HUES64 (cell line): ENCODE measurements around the gene THSD4.

Experiments
- H3K27ac ChIP-seq: 2 replicates; pipeline ENCODE4 v1.7.0; 2013; ENCODE audit warnings: low read depth, low read length, inconsistent platforms
- H3K27me3 ChIP-seq: 2 replicates; pipeline ENCODE4 v1.6.1; 2013; ENCODE audit warnings: mild to moderate bottlenecking, low read length; ENCODE audit not compliant: insufficient read depth
- H3K36me3 ChIP-seq: 2 replicates; pipeline ENCODE4 v1.6.1; 2013; ENCODE audit warnings: mild to moderate bottlenecking, low read length; ENCODE audit not compliant: insufficient read depth
- H3K4me1 ChIP-seq: 2 replicates; pipeline ENCODE4 v1.6.1; 2013; ENCODE audit warnings: mild to moderate bottlenecking, low read length, moderate library complexity; ENCODE audit not compliant: insufficient read depth
- H3K4me3 ChIP-seq: 2 replicates; pipeline ENCODE4 v1.5.1; 2013; ENCODE audit warnings: mild to moderate bottlenecking, low read length, moderate library complexity
- H3K9ac ChIP-seq: 2 replicates; pipeline ENCODE4 v1.6.1; 2013; ENCODE audit warnings: mild to moderate bottlenecking, low read depth, low read length
- H3K9me3 ChIP-seq: 2 replicates; pipeline ENCODE4 v1.6.1; 2013; ENCODE audit warnings: low read depth, low read length; ENCODE audit not compliant: insufficient read depth
- WGBS: fragments of 150-250, 120-280 bp; methylation state at CpG from one replicate; pipeline ENCODE4 v1.1.7; 2013; ENCODE audit warnings: missing lambda C conversion rate; 5-methylcytosine and 5-hydroxymethylcytosine counted together

The THSD4 gene

GRCh38 chr15:71739355-71739754, 624.1 kb downstream of the THSD4 start:
- H3K27ac ChIP-seq: no peak overlapping the region
- H3K9me3 ChIP-seq: no peaks in the 10 kb centered on the region
- H3K4me3 ChIP-seq: no peak overlapping the region
- peaks cover 10% of the 10 kb centered on the region; the same call in 1 of the 2 replicates for H3K27me3 ChIP-seq
- WGBS: 100% methylated on average over 1 of the region's 1 CpG
- H3K4me1 ChIP-seq: no peaks in the 10 kb centered on the region
- H3K9ac ChIP-seq: no peak overlapping the region
- H3K36me3 ChIP-seq: no peaks in the 10 kb centered on the region

GRCh38 chr15:71742964-71743363, 627.7 kb downstream of the THSD4 start:
- Histone ChIP-seq H3K9ac (no peak overlapping the region), H3K36me3 (no peaks in the 10 kb centered on the region), H3K4me1 (no peaks in the 10 kb centered on the region), H3K27me3 (no peaks in the 10 kb centered on the region), H3K4me3 (no peak overlapping the region), H3K27ac (no peak overlapping the region), H3K9me3 (no peaks in the 10 kb centered on the region)
- 92% methylated on average over 5 of the region's 5 CpGs for WGBS

- WGBS: 59% methylated on average over 4 of the region's 6 CpGs
- no peaks in the 10 kb centered on the region for H3K27me3 ChIP-seq
- H3K4me3 ChIP-seq: no peak overlapping the region
- H3K9ac ChIP-seq: no peak overlapping the region
- H3K4me1 ChIP-seq: no peaks in the 10 kb centered on the region
- no peak overlapping the region for H3K27ac ChIP-seq
- H3K9me3 ChIP-seq: no peaks in the 10 kb centered on the region
- no peaks in the 10 kb centered on the region for H3K36me3 ChIP-seq
Observed at GRCh38 chr15:71743861-71744382, 628.7 kb downstream of the THSD4 start.

GRCh38 chr15:71746719-71747118, 631.4 kb downstream of the THSD4 start:
- no peaks in the 10 kb centered on the region for H3K27me3 ChIP-seq
- no peak overlapping the region for H3K9ac ChIP-seq
- H3K4me3 ChIP-seq: no peak overlapping the region
- WGBS: 95% methylated on average over 17 of the region's 17 CpGs
- H3K27ac ChIP-seq: no peak overlapping the region
- no peaks in the 10 kb centered on the region for H3K4me1 ChIP-seq
- H3K36me3 ChIP-seq: no peaks in the 10 kb centered on the region
- no peaks in the 10 kb centered on the region for H3K9me3 ChIP-seq

- H3K36me3 ChIP-seq: no peaks in the 10 kb centered on the region
- no peak overlapping the region for H3K27ac ChIP-seq
- 95% methylated on average over 12 of the region's 12 CpGs for WGBS
- no peak overlapping the region for H3K9ac ChIP-seq
- H3K9me3 ChIP-seq: no peaks in the 10 kb centered on the region
- no peaks in the 10 kb centered on the region for H3K4me1 ChIP-seq
- H3K27me3 ChIP-seq: no peaks in the 10 kb centered on the region
- H3K4me3 ChIP-seq: no peak overlapping the region
Observed at GRCh38 chr15:71747128-71748083, 632.1 kb downstream of the THSD4 start.

- no peak overlapping the region for H3K27ac ChIP-seq
- H3K4me1 ChIP-seq: no peaks in the 10 kb centered on the region
- 92% methylated on average over 15 of the region's 16 CpGs for WGBS
- H3K9ac ChIP-seq: no peak overlapping the region
- no peak overlapping the region for H3K4me3 ChIP-seq
- no peaks in the 10 kb centered on the region for H3K9me3 ChIP-seq
- H3K36me3 ChIP-seq: no peaks in the 10 kb centered on the region
- no peaks in the 10 kb centered on the region for H3K27me3 ChIP-seq
Observed at GRCh38 chr15:71748293-71748718, 633.0 kb downstream of the THSD4 start.

- H3K27me3 ChIP-seq: no peaks in the 10 kb centered on the region
- no peaks in the 10 kb centered on the region for H3K4me1 ChIP-seq
- 95% methylated on average over 13 of the region's 14 CpGs for WGBS
- H3K4me3 ChIP-seq: no peak overlapping the region
- no peak overlapping the region for H3K27ac ChIP-seq
- H3K36me3 ChIP-seq: no peaks in the 10 kb centered on the region
- H3K9me3 ChIP-seq: no peaks in the 10 kb centered on the region
- no peak overlapping the region for H3K9ac ChIP-seq
Observed at GRCh38 chr15:71749500-71749899, 634.2 kb downstream of the THSD4 start.

- Histone ChIP-seq H3K27me3 (no peaks in the 10 kb centered on the region), H3K4me3 (no peak overlapping the region), H3K9me3 (no peaks in the 10 kb centered on the region), H3K4me1 (no peaks in the 10 kb centered on the region), H3K36me3 (no peaks in the 10 kb centered on the region), H3K27ac (no peak overlapping the region), H3K9ac (no peak overlapping the region)
- WGBS: 99% methylated on average over 4 of the region's 4 CpGs
Observed at GRCh38 chr15:71752128-71752527, 636.9 kb downstream of the THSD4 start.

- no peak overlapping the region for H3K9ac ChIP-seq
- H3K27me3 ChIP-seq: no peaks in the 10 kb centered on the region
- H3K4me3 ChIP-seq: no peak overlapping the region
- WGBS: 77% methylated on average over 11 of the region's 11 CpGs
- H3K36me3 ChIP-seq: no peaks in the 10 kb centered on the region
- no peaks in the 10 kb centered on the region for H3K4me1 ChIP-seq
- no peaks in the 10 kb centered on the region for H3K9me3 ChIP-seq
- no peak overlapping the region for H3K27ac ChIP-seq
Observed at GRCh38 chr15:71752604-71753289, 637.5 kb downstream of the THSD4 start.

GRCh38 chr15:71753346-71753745, 638.1 kb downstream of the THSD4 start:
- no peaks in the 10 kb centered on the region for H3K4me1 ChIP-seq
- WGBS: 100% methylated on average over 1 of the region's 1 CpG
- no peak overlapping the region for H3K9ac ChIP-seq
- H3K27me3 ChIP-seq: no peaks in the 10 kb centered on the region
- no peak overlapping the region for H3K27ac ChIP-seq
- H3K9me3 ChIP-seq: no peaks in the 10 kb centered on the region
- H3K4me3 ChIP-seq: no peak overlapping the region
- H3K36me3 ChIP-seq: no peaks in the 10 kb centered on the region

- no peak overlapping the region for H3K9ac ChIP-seq
- no peak overlapping the region for H3K4me3 ChIP-seq
- H3K27me3 ChIP-seq: no peaks in the 10 kb centered on the region
- H3K27ac ChIP-seq: no peak overlapping the region
- H3K36me3 ChIP-seq: no peaks in the 10 kb centered on the region
- H3K4me1 ChIP-seq: no peaks in the 10 kb centered on the region
- H3K9me3 ChIP-seq: no peaks in the 10 kb centered on the region; the same call in 1 of the 2 replicates
Observed at GRCh38 chr15:71754660-71755059, 639.4 kb downstream of the THSD4 start.
